Effector CD8-positive, alpha-beta T cell (primary cell): Measurements from ENCODE around the gene KIF2A.

Experiments used
- DNase-seq: peaks from one replicate; lab custom pipeline; 2025; lab: John Stamatoyannopoulos, UW

Gene KIF2A

GRCh38 chr5:62385131-62385530 lies 79.1 kb downstream of the KIF2A start:
- no peak for DNase-seq

- no peak for DNase-seq
Measured at GRCh38 chr5:62385816-62386400, 79.9 kb downstream of the KIF2A start.

GRCh38 chr5:62386824-62387223 lies 80.8 kb downstream of the KIF2A start:
- no peak for DNase-seq

GRCh38 chr5:62395210-62395950 lies 89.4 kb downstream of the KIF2A start:
- DNase-seq: no peak

GRCh38 chr5:62403411-62404250 lies 97.6 kb downstream of the KIF2A start, which contains the start of gene DIMT1:
TSS of gene DIMT1 (minus strand) at chr5:62403905. CDS start at chr5:62403772, 133 bp downstream.
- DNase-seq: peak; percentile 87

GRCh38 chr5:62412549-62413329 lies 106.7 kb downstream of the KIF2A start, which contains the start of gene IPO11:
TSS of gene IPO11 (plus strand) at chr5:62412763. CDS start at chr5:62437280, 24,517 bp downstream.
- peak; percentile 98 for DNase-seq

- no peak for DNase-seq
Measured at GRCh38 chr5:62413711-62414110, 107.7 kb downstream of the KIF2A start.

- DNase-seq: no peak
Measured at GRCh38 chr5:62418462-62419076, 112.6 kb downstream of the KIF2A start.

- no peak for DNase-seq
Measured at GRCh38 chr5:62419609-62420008, 113.6 kb downstream of the KIF2A start.

- no peak for DNase-seq
Measured at GRCh38 chr5:62421414-62421813, 115.4 kb downstream of the KIF2A start.

- no peak for DNase-seq
Measured at GRCh38 chr5:62424763-62425162, 118.8 kb downstream of the KIF2A start.

GRCh38 chr5:62431735-62432620 lies 126.0 kb downstream of the KIF2A start:
- DNase-seq: no peak

- no peak for DNase-seq
Measured at GRCh38 chr5:62432621-62433064, 126.6 kb downstream of the KIF2A start.
